GM10847 (cell line): ENCODE measurements around the gene MFAP1.

Experiments used
- POLR2A ChIP-seq: IDR thresholded peaks from 2 replicates; pipeline ENCODE4 v1.6.1; 2011; ENCODE audit not compliant: insufficient read length; ENCODE audit errors: extremely low read depth

The MFAP1 gene

GRCh38 chr15:43779016-43779415 lies 45.5 kb downstream of the MFAP1 start:
- TF ChIP-seq POLR2A, result no peak

DNA sequence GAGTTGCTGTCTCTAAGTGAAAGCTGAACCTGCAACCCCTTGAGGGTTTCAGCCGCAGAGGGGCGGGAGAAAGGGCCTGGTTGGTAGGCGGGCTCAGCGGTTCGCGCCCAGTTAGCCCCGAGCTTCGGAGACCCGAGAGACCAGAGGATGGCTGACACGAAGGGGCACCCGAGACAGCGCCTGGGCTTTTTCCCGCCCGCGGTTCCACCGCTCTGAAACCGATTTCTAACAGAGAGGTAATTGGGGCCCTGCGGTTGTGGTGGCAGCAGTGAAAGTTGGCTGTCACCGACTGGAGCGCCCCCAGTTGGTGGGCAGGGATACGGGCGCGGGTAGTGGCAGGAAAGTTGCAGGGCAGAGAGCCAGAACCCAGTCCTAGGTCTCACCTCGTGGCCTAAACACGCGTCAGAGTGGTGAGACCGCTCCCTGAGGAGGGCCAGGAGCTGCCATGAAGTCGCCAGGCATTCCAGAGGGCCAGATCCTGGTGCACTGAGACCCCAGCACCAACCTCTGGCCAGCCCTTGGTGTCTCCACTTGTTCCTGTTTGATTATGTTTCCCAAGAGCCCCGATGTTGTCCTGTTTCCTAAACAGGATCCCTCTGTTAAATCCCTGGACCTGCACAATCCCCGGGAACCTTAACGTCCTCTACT lies 47.1 kb downstream of the MFAP1 start:
- peak; percentile 38 for TF ChIP-seq POLR2A

- TF ChIP-seq POLR2A, result peak; percentile 38
Measured at GRCh38 chr15:43776718-43777266, 47.7 kb downstream of the MFAP1 start, which contains the start of gene ELL3. ELL3 (minus strand) TSS chr15:43776966; CDS start chr15:43776901, 65 bp downstream.

DNA sequence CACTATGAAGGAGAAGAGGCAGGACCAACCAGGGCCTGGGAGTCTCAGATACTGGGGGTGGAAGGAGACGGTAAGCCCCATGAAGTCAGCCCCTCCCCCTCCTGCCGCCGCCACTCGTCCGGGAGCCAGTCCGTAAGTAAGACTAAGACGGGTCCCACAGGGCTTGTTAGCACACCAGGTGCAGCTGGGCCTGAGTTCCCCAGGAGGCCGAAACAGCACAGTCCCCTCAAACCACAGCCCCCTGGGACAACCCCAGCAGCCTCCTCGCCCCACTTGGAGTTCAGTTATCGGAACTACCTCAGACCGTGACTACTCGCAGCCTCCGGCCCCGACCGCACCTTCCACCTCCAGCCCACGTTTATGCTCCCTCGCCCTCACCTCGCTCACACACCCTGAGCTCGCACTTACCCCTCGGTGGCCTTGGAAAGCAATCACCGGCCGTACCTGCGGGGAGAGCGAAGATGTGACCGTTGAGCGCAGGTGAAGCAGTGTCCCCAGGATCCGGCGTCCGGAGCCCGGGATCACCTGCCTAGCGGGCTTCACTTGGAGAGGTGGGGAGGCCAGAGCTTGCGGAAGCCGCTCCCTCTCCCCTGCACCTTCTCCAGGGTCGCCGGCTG lies 48.3 kb downstream of the MFAP1 start:
- no peak for TF ChIP-seq POLR2A

GRCh38 chr15:43775411-43775965 lies 49.0 kb downstream of the MFAP1 start:
- TF ChIP-seq POLR2A, result no peak

GRCh38 chr15:43774062-43774461 lies 50.4 kb downstream of the MFAP1 start:
- no peak for TF ChIP-seq POLR2A

DNA sequence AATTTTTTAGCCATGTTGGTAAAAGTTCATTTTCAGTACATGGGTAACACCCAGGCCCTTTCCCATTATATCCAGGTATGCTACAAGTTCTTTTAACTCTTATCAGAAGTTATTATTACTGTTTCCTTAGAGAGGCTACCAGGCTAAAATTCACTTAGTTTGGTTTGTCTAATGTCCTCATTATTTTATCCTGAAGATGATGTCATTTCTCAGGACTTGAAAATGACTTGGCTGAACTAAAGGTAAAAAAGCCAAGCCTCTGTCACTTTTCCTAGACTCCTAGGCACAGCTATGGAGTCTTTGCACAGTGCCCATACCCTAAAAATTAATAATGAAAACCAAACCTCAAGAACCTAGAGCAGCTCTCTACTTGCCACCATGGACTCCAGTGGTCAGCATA lies 51.9 kb downstream of the MFAP1 start:
- no peak for TF ChIP-seq POLR2A

DNA sequence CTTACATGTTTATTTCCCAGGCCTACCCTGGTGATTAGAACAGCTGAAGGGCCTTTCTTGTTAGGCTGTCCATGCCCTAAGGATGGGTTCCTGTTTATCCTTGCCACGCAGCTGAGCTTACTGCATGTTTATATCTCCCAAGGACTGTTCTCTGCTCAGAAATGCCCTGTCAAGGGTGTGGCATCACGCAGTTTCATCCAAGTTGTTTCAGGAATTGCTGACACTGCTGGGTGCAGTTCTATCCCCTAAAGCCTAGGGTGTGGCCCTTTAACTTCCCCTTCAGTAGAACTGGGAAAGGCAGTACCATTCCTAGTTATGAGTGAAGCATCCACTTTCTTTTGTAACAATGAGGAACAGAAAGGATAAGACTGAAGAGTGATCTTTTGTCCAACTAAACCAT lies 52.7 kb downstream of the MFAP1 start:
- no peak for TF ChIP-seq POLR2A

GRCh38 chr15:43769584-43770228 lies 54.8 kb downstream of the MFAP1 start:
- TF ChIP-seq POLR2A, result no peak

DNA sequence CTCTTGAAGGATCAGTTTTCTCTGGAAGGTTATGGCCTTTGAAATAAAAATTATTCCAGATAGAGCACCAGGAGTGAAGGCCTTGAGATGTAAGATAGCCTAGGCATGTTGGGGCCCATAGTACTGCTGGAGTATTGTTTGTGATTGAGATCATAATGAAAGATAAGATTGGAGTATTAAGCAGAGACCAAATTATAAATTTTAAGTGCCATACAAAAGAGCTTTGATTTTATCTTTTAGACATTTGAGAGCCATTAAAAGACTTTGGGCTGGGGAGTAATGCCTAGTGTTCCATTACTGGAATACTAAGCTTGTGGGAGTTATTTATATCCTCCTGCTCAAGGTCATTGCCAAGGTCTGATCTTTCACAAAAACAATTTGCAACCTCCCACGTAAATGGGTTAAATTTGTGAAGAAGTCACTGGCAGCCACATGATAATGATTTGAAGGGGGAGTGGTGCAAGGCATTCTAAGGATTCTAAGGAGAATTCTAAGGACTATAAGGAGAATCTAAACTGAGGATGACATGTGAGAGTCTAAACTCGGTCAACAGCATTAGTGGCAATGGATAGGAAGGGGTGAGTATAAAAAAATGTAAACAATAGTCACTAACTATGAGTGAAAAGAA lies 60.6 kb downstream of the MFAP1 start:
- TF ChIP-seq POLR2A, result no peak

DNA sequence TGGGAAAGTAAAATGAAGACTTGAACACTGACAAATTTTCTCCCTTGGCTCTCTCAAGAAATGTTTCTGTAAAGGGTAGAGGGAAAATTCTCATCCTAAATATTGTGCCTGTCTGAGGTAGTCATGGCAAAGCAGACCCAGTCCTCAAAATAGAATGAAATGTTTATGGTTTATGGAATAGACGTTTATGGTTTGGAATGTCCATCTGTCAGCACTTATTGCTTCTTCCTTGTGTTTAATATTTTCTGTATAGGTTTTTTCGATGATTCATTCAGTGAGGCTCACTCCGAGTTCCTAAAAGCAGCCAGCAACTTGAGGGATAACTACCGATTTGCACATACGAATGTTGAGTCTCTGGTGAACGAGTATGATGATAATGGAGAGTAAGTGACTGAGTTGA lies 61.7 kb downstream of the MFAP1 start:
- TF ChIP-seq POLR2A, result no peak
